Mesenchymal stem cell (in vitro differentiated cells and primary cell): ENCODE data around the gene SLC16A4.

Experiments used
- DNase-seq: peaks from one replicate; pipeline ENCODE4 v3.0.0-alpha.2; 2013
- H2AFZ ChIP-seq: one replicate; pipeline ENCODE4 v1.6.1; 2013; ENCODE audit warnings: low read depth, mild to moderate bottlenecking, control low read depth, inconsistent platforms, low read length, moderate library complexity
- H2AK5ac ChIP-seq: 2 replicates; pipeline ENCODE4 v1.6.1; 2013; ENCODE audit warnings: low read length, moderate library complexity, mild to moderate bottlenecking, inconsistent platforms; ENCODE audit not compliant: severe bottlenecking
- H2BK120ac ChIP-seq: one replicate; pipeline ENCODE4 v1.6.1; 2013; ENCODE audit warnings: low read depth, mild to moderate bottlenecking, inconsistent platforms, low read length, moderate library complexity
- H2BK12ac ChIP-seq, 2 experiments: one replicate each; pipeline ENCODE4 v1.6.1; 2013; ENCODE audit warnings: inconsistent platforms in 2 of 2, low read length in 2 of 2, mild to moderate bottlenecking in 2 of 2, moderate library complexity in 2 of 2, control low read depth in 1 of 2
- H2BK15ac ChIP-seq: one replicate; pipeline ENCODE4 v1.6.1; 2013; ENCODE audit warnings: mild to moderate bottlenecking, low read depth, inconsistent platforms; ENCODE audit not compliant: poor library complexity, severe bottlenecking
- H2BK5ac ChIP-seq: 2 replicates; pipeline ENCODE4 v1.6.1; 2013; ENCODE audit warnings: low read depth, mild to moderate bottlenecking, low read length, control low read depth, inconsistent platforms; ENCODE audit not compliant: poor library complexity, severe bottlenecking
- H3K14ac ChIP-seq, 2 experiments: one replicate each; pipeline ENCODE4 v1.6.1; 2013; ENCODE audit warnings: inconsistent platforms in 2 of 2, low read length in 2 of 2, control low read depth in 1 of 2, mild to moderate bottlenecking in 1 of 2, moderate library complexity in 1 of 2
- H3K18ac ChIP-seq, 2 experiments: one replicate each; pipeline ENCODE4 v1.6.1; 2013; ENCODE audit warnings: inconsistent platforms in 2 of 2, low read length in 2 of 2, control low read depth in 1 of 2, low read depth in 1 of 2, mild to moderate bottlenecking in 1 of 2
- H3K23ac ChIP-seq, 2 experiments: one replicate each; pipeline ENCODE4 v1.6.1; 2013; ENCODE audit warnings: inconsistent platforms in 2 of 2, low read length in 2 of 2, mild to moderate bottlenecking in 2 of 2, moderate library complexity in 2 of 2, control low read depth in 1 of 2
- H3K27ac ChIP-seq: 2 replicates; pipeline ENCODE4 v1.5.1; 2013; ENCODE audit warnings: mild to moderate bottlenecking, moderate library complexity, low read length, control low read depth, inconsistent platforms; ENCODE audit not compliant: poor library complexity, severe bottlenecking
- H3K27me3 ChIP-seq, 2 experiments: 2 replicates each; pipeline versions ENCODE4 v1.6.1 to v1.7.0; 2013; ENCODE audit warnings: low read length in 2 of 2, mild to moderate bottlenecking in 2 of 2, moderate library complexity in 2 of 2, control low read depth in 1 of 2, inconsistent platforms in 1 of 2; ENCODE audit not compliant: control insufficient read depth in 1 of 2, insufficient read depth in 1 of 2
- H3K36me3 ChIP-seq, 2 experiments: 2 replicates each; pipeline versions ENCODE4 v1.6.1 to v1.7.0; 2013; ENCODE audit warnings: low read length in 2 of 2, control low read depth in 1 of 2, inconsistent platforms in 1 of 2, low read depth in 1 of 2, mild to moderate bottlenecking in 1 of 2; ENCODE audit not compliant: insufficient read depth in 2 of 2, control insufficient read depth in 1 of 2
- H3K4ac ChIP-seq, 2 experiments: one replicate each; pipeline ENCODE4 v1.6.1; 2013; ENCODE audit warnings: inconsistent platforms in 2 of 2, low read length in 2 of 2, mild to moderate bottlenecking in 2 of 2, moderate library complexity in 2 of 2, control low read depth in 1 of 2, low read depth in 1 of 2
- H3K4me1 ChIP-seq: 2 replicates; pipeline ENCODE4 v1.6.1; 2013; ENCODE audit warnings: low read depth, low read length, control low read depth; ENCODE audit not compliant: control insufficient read depth, insufficient read depth
- H3K4me2 ChIP-seq: 2 replicates; pipeline ENCODE4 v1.6.1; 2013; ENCODE audit warnings: low read length, mild to moderate bottlenecking, inconsistent platforms; ENCODE audit not compliant: poor library complexity, severe bottlenecking
- H3K4me3 ChIP-seq, 2 experiments: 2 replicates each; pipeline versions ENCODE4 v1.5.1 to v1.7.0; 2013; ENCODE audit warnings: low read length in 2 of 2, mild to moderate bottlenecking in 2 of 2, control low read depth in 1 of 2, low read depth in 1 of 2; ENCODE audit not compliant: insufficient read depth in 1 of 2
- H3K79me1 ChIP-seq: replicated peaks from 2 replicates; pipeline ENCODE4 v1.6.1; 2013; ENCODE audit warnings: mild to moderate bottlenecking, control low read depth, low read length, inconsistent platforms; ENCODE audit not compliant: poor library complexity, severe bottlenecking
- H3K9ac ChIP-seq: 2 replicates; pipeline ENCODE4 v1.7.0; 2013; ENCODE audit warnings: mild to moderate bottlenecking, low read length, moderate library complexity
- H3K9me3 ChIP-seq: 2 replicates; pipeline ENCODE4 v1.7.0; 2013; ENCODE audit warnings: mild to moderate bottlenecking, low read length; ENCODE audit not compliant: control insufficient read depth
- H4K8ac ChIP-seq: one replicate; pipeline ENCODE4 v1.6.1; 2013; ENCODE audit warnings: inconsistent platforms, mild to moderate bottlenecking, low read length, moderate library complexity
- H4K91ac ChIP-seq: one replicate; pipeline ENCODE4 v1.6.1; 2013; ENCODE audit warnings: mild to moderate bottlenecking, low read length, inconsistent platforms
- WGBS: methylation state at CpG from one replicate; pipeline ENCODE4 v1.1.7; 2013; ENCODE audit warnings: mixed read lengths; 5-methylcytosine and 5-hydroxymethylcytosine counted together

The SLC16A4 gene

GRCh38 chr1:110411173-110411735 lies 20.4 kb upstream of the SLC16A4 start:
- DNase-seq = no peak
- H2BK120ac ChIP-seq = no peak overlapping the region
- H3K18ac ChIP-seq = no peak overlapping the region
- H3K27me3 ChIP-seq = peaks cover 0 to 3% of the 10 kb centered on the region in 2 experiments
- peak overlapping the region; percentile 45 for H4K8ac ChIP-seq
- H2AFZ ChIP-seq = no peak overlapping the region
- H3K79me1 ChIP-seq = no peaks in the 10 kb centered on the region
- no peak overlapping the region for H3K4me3 ChIP-seq
- H4K91ac ChIP-seq = no peak overlapping the region
- no peak overlapping the region for H3K27ac ChIP-seq
- no peak overlapping the region for H3K4me2 ChIP-seq
- H3K14ac ChIP-seq = no peak overlapping the region
- no peak overlapping the region for H2AK5ac ChIP-seq
- no peaks in the 10 kb centered on the region for H3K36me3 ChIP-seq
- H3K4me1 ChIP-seq = no peaks in the 10 kb centered on the region
- H3K23ac ChIP-seq = no peak overlapping the region
- H2BK15ac ChIP-seq = no peak overlapping the region
- H2BK12ac ChIP-seq = no peak overlapping the region
- H3K4ac ChIP-seq = no peak overlapping the region
- WGBS = 81% methylated on average over 7 of the region's 7 CpGs
- no peak overlapping the region for H2BK5ac ChIP-seq
- no peak overlapping the region for H3K9ac ChIP-seq
- no peaks in the 10 kb centered on the region for H3K9me3 ChIP-seq

GRCh38 chr1:110409316-110409715 lies 18.5 kb upstream of the SLC16A4 start:
- Histone ChIP-seq H3K4me3 (no peak overlapping the region), H3K27me3 (no peaks in the 10 kb centered on the region), H2BK12ac (no peak overlapping the region), H3K79me1 (no peaks in the 10 kb centered on the region), H2BK5ac (no peak overlapping the region), H3K14ac (no peak overlapping the region), H2AK5ac (no peak overlapping the region), H2BK15ac (no peak overlapping the region), H4K91ac (no peak overlapping the region), H3K9ac (no peak overlapping the region), H3K23ac (no peak overlapping the region), H3K36me3 (peaks cover 0 to 11% of the 10 kb centered on the region in 2 experiments), H4K8ac (no peak overlapping the region), H2AFZ (no peak overlapping the region), H3K27ac (no peak overlapping the region), H3K4me2 (no peak overlapping the region), H3K9me3 (no peaks in the 10 kb centered on the region), H2BK120ac (no peak overlapping the region), H3K4me1 (no peaks in the 10 kb centered on the region), H3K4ac (no peak overlapping the region), H3K18ac (no peak overlapping the region)
- 97% methylated on average over 6 of the region's 6 CpGs for WGBS
- no peak for DNase-seq

- 91% methylated on average over 6 of the region's 8 CpGs for WGBS
- H2BK120ac ChIP-seq = no peak overlapping the region
- no peak overlapping the region for H2BK15ac ChIP-seq
- H3K36me3 ChIP-seq = peaks cover under 1 to 19% of the 10 kb centered on the region in 2 experiments
- no peak overlapping the region for H3K23ac ChIP-seq
- H2BK5ac ChIP-seq = no peak overlapping the region
- H3K4me1 ChIP-seq = no peaks in the 10 kb centered on the region
- no peak overlapping the region for H3K14ac ChIP-seq
- H4K91ac ChIP-seq = no peak overlapping the region
- peak overlapping the region in 1 of 2 experiments; percentile 90 for H3K4me3 ChIP-seq
- H2AK5ac ChIP-seq = no peak overlapping the region
- no peak overlapping the region for H3K4ac ChIP-seq
- no peak overlapping the region for H2AFZ ChIP-seq
- peak overlapping the region; percentile 96 for H3K9ac ChIP-seq
- no peak overlapping the region for H3K27ac ChIP-seq
- H3K9me3 ChIP-seq = no peaks in the 10 kb centered on the region
- no peak overlapping the region for H2BK12ac ChIP-seq
- no peaks in the 10 kb centered on the region for H3K27me3 ChIP-seq
- H4K8ac ChIP-seq = peak overlapping the region; percentile 33
- no peak overlapping the region for H3K4me2 ChIP-seq
- H3K18ac ChIP-seq = no peak overlapping the region
- no peak for DNase-seq
- H3K79me1 ChIP-seq = peaks cover 2% of the 10 kb centered on the region
These were observed 17.7 kb upstream of the SLC16A4 start for GRCh38 chr1:110408488-110408887.

DNA sequence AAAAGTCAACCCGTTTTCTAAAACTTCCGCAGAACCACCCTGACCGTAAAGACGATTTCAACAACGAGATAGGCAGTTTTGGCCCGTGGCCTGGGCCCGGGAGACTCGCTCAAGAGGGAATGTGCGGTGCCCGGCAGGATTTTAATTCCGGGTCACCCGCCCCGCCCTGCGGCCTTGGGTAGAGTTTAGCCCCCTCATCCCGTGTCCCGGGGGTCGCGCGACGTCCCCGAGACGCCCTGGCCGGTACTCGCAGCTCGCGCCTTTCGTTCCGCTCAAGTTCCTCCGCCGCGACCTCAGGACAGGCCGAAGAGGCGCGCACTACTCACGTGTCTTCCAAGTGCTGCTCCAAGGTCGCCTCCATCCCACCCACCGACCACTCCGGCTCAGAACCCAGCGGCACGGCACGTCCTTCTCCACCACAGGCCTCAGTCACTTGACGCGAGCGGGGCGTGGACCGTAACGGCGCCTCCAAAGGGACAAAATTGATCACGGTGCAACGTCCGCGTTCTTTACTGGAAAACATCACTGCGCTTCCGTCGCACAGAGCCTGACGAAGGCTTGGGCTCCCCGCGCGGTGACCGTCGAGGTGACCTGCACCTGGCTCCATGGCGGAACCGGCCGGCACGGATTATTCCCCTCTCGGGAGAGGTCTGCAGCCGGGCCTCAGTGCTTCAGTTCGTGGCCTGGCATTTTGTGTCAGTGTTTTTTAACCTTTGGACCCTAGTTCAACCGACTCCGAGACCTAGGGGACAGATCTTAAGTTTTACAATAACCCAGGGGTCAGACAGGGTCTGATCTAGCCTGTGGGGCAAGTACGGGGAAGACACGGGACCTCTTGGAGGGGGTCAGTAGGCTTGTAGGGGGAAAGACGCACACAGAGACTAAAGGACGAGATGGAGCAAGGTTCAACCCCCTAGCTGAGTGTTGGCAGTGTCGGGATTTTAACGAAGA lies 16.7 kb upstream of the SLC16A4 start, which contains the start of gene LAMTOR5:
TSS of gene LAMTOR5 (minus strand) at position 435 of the 951 bp plus-strand sequence. CDS start at position 361, 74 bp downstream.
- Histone ChIP-seq H2AFZ (peak within 1 kb of the TSS; percentile 74), H3K14ac (peak within 1 kb of the TSS in 1 of 2 experiments; percentile 86), H3K4ac (peak within 1 kb of the TSS; percentile 64 to 79), H2BK120ac (peak within 1 kb of the TSS; percentile 62), H2BK5ac (peak within 1 kb of the TSS; percentile 5), H3K27me3 (no peaks in the 10 kb centered on the region), H3K79me1 (peaks cover 3% of the 10 kb centered on the region), H4K8ac (peak within 1 kb of the TSS; percentile 96), H3K4me2 (peak within 1 kb of the TSS; percentile 83), H2BK15ac (peak within 1 kb of the TSS; percentile 74), H4K91ac (peak within 1 kb of the TSS; percentile 94), H3K36me3 (peaks cover 4 to 29% of the 10 kb centered on the region in 2 experiments), H3K18ac (peak within 1 kb of the TSS; percentile 87 to 93), H2AK5ac (no peak within 1 kb of the TSS), H3K23ac (peak within 1 kb of the TSS in 1 of 2 experiments; percentile 6), H3K9ac (peak within 1 kb of the TSS; percentile 96), H3K27ac (peak within 1 kb of the TSS; percentile 24), H3K9me3 (no peaks in the 10 kb centered on the region), H3K4me1 (no peaks in the 10 kb centered on the region), H3K4me3 (peak within 1 kb of the TSS; percentile 78 to 90), H2BK12ac (no peak within 1 kb of the TSS)
- WGBS = under 1% methylated on average over 76 of the region's 76 CpGs
- DNase-seq = peak; percentile 94
